ENCODE results near the gene NFATC4.

The NFATC4 gene

GRCh38 chr14:24389226-24389848, 21.4 kb downstream of the NFATC4 start:
- no peak for TF ChIP-seq CTCF (IDR thresholded peaks at IDR 0.05; ENCODE audit: control extremely low read depth, extremely low read depth, low read depth, missing control alignments)
- ChIA-PET POLR2A (no interaction called here), CTCF (no interaction called here)
- DNase-seq (ENCODE audit: extremely low spot score) = no peak

GRCh38 chr14:24390701-24391468, 22.9 kb downstream of the NFATC4 start:
- POLR2A ChIA-PET = no interaction called here
- no peak for DNase-seq (ENCODE audit: extremely low spot score)
- CTCF ChIA-PET = interaction anchor here (1.2 to 1.7 kb wide), 3 partner anchors 26 to 83 kb away, joined by 3 to 6 read pairs (median 4); partner anchors contain the start of gene CIDEB
- no peak for TF ChIP-seq CTCF (IDR thresholded peaks at IDR 0.05; ENCODE audit: control extremely low read depth, extremely low read depth, low read depth, missing control alignments)

GRCh38 chr14:24392325-24393091, 24.5 kb downstream of the NFATC4 start:
- POLR2A ChIA-PET = no interaction called here
- CTCF ChIA-PET = interaction anchor here (1.7 kb wide), 1 partner anchor 27 kb away, joined by 4 read pairs; no protein-coding TSS in a partner anchor
- no peak for TF ChIP-seq CTCF (IDR thresholded peaks at IDR 0.05; ENCODE audit: control extremely low read depth, extremely low read depth, low read depth, missing control alignments)
- DNase-seq (ENCODE audit: extremely low spot score) = no peak

- ChIA-PET CTCF (interaction anchor here (1.3 kb wide), 1 partner anchor 25 kb away, joined by 4 read pairs; no protein-coding TSS in a partner anchor), POLR2A (no interaction called here)
- no peak for TF ChIP-seq CTCF (IDR thresholded peaks at IDR 0.05; ENCODE audit: control extremely low read depth, extremely low read depth, low read depth, missing control alignments)
- DNase-seq (ENCODE audit: extremely low spot score) = no peak
Observed at GRCh38 chr14:24394275-24394674, 26.3 kb downstream of the NFATC4 start.

GRCh38 chr14:24395609-24396582, 27.9 kb downstream of the NFATC4 start:
- no peak for DNase-seq (ENCODE audit: extremely low spot score)
- POLR2A ChIA-PET = no interaction called here
- TF ChIP-seq CTCF (IDR thresholded peaks at IDR 0.05; ENCODE audit: control extremely low read depth, extremely low read depth, low read depth, missing control alignments) = no peak
- CTCF ChIA-PET = interaction anchor here (1.2 to 2.0 kb wide), 5 partner anchors 13 to 39 kb away, joined by 3 to 9 read pairs (median 4); no protein-coding TSS in a partner anchor
